ENCODE data around the gene ACBD4. TPM values are rescaled to one million over a fixed set of nuclear protein-coding genes. Genes with fewer than 3 reads are reported as not detected.
A peak's percentile ranks its signal among the peaks of the same experiment; 100 is the strongest.
"Not testable (repeated sequence)": the region's sequence is repeated elsewhere in the genome, so short reads cannot be mapped to it uniquely, and the experiment has no call there.

ACBD4 gene
- total and polyA plus RNA-seq, 2 of the 13 experiments (the other 11 are each of a cell fraction or from before 2014, with no cell fraction given) = 16.1 to 26.9 TPM

- H3K36me3 ChIP-seq (replicated peaks in 1 of 2; ENCODE audit: control insufficient read depth in 1 of 2, insufficient read depth in 2 of 2, low read length in 2 of 2); BruUV-seq (replicated peaks); H3K79me2 ChIP-seq (ENCODE audit: insufficient read depth, low read length); H4K20me1 ChIP-seq (ENCODE audit: insufficient read depth, low read length); FAIRE-seq; in situ Hi-C loops (cut with HindIII; ENCODE audit: extremely low pct_ligation_motif_present, low pct_unique_long_range_greater_than_20kb); H3K27me3 ChIP-seq (ENCODE audit: control insufficient read depth in 1 of 2, insufficient read depth in 2 of 2, low read length in 2 of 2); H3K9me3 ChIP-seq (ENCODE audit: low read length); H2AFZ ChIP-seq (ENCODE audit: low read length); ATAC-seq; intact Hi-C loops (cut with micrococcal nuclease; ENCODE audit: unreplicated experiment): not testable (repeated sequence)
- Histone ChIP-seq H3K9ac (ENCODE audit: insufficient read depth, low read depth, low read length) (peak overlapping the region; percentile 56), H3K4me3 (replicated peaks in 1 of 3; ENCODE audit: insufficient read depth in 1 of 3, low read depth in 2 of 3, low read length in 3 of 3) (peak overlapping the region in 1 of 3 experiments; percentile 60; a peak in 1 of 6 replicates), H3K27ac (ENCODE audit: extremely low read length, insufficient read depth, low read length) (peak overlapping the region; percentile 63), H3K4me2 (ENCODE audit: low read depth, low read length) (peak overlapping the region; percentile 78), H3K4me1 (ENCODE audit: insufficient read depth, low read length) (peaks cover 73% of the 10 kb centered on the region)
- ChIA-PET CTCF (ENCODE audit: low intra/inter-chr PET ratio, low total read pairs) (interaction anchor here (2.0 kb wide), 1 partner anchor 10 kb away, joined by 8 read pairs; the partner anchor contains the start of gene ACBD4), POLR2A (interaction anchor here (0.7 to 5.1 kb wide), 5 partner anchors 10 to 47 kb away, joined by 3 to 27 read pairs (median 14); partner anchors contain the start of genes ACBD4, HEXIM1 and HEXIM2)
- TF ChIP-seq NR2C2 (CRISPR knock-in tag; IDR thresholded peaks at IDR 0.05; ENCODE audit: borderline replicate concordance) (peak; percentile 33; the same call in 1 of the 2 replicates), ZNF512B (CRISPR knock-in tag; IDR thresholded peaks at IDR 0.05; ENCODE audit: borderline replicate concordance) (0 out of 2 replicates have a peak, but pooled peaks have one; percentile 2), RBAK (CRISPR knock-in tag; IDR thresholded peaks at IDR 0.05) (0 out of 2 replicates have a peak, but pooled peaks have one; percentile 25), ZNF354B (CRISPR knock-in tag; IDR thresholded peaks at IDR 0.05) (0 out of 2 replicates have a peak, but pooled peaks have one; percentile 20), ZEB1 (IDR thresholded peaks at IDR 0.05; ENCODE audit: insufficient replicate concordance, low read depth) (peak; percentile 13), SNAI1 (CRISPR knock-in tag; IDR thresholded peaks at IDR 0.05; ENCODE audit: borderline replicate concordance) (0 out of 2 replicates have a peak, but pooled peaks have one; percentile 3), ADNP (CRISPR knock-in tag; IDR thresholded peaks at IDR 0.05) (0 out of 2 replicates have a peak, but pooled peaks have one; percentile 40), ZNF263 (CRISPR knock-in tag; IDR thresholded peaks at IDR 0.05) (peak; percentile 34; the same call in 1 of the 2 replicates), ZNF800 (CRISPR knock-in tag; IDR thresholded peaks at IDR 0.05) (0 out of 2 replicates have a peak, but pooled peaks have one; percentile 9), ZSCAN21 (CRISPR knock-in tag; IDR thresholded peaks at IDR 0.05; ENCODE audit: borderline replicate concordance) (0 out of 2 replicates have a peak, but pooled peaks have one; percentile 28), CHD4 (IDR thresholded peaks at IDR 0.05; ENCODE audit: borderline replicate concordance, low read length) (peak; percentile 53; the same call in 1 of the 2 replicates), THRA (CRISPR knock-in tag; IDR thresholded peaks at IDR 0.05; ENCODE audit: borderline replicate concordance) (peak; percentile 73; the same call in 1 of the 2 replicates), SNAPC2 (CRISPR knock-in tag; IDR thresholded peaks at IDR 0.05) (peak; percentile 13; the same call in 1 of the 2 replicates), HNF4A (CRISPR knock-in tag; IDR thresholded peaks at IDR 0.05) (0 out of 2 replicates have a peak, but pooled peaks have one; percentile 14), RXRA (CRISPR knock-in tag; IDR thresholded peaks at IDR 0.05) (0 out of 2 replicates have a peak, but pooled peaks have one; percentile 9)
- peak; percentile 35 for DNase-seq (ENCODE audit: low spot score)
- 8% methylated on average over 5 of the region's 5 CpGs for WGBS (ENCODE audit: low lambda C conversion rate)
These were observed 10.7 kb upstream of the ACBD4 start for GRCh38 chr17:45124797-45125122.
